Sigmoid colon (tissue), 7 donors: Measurements from ENCODE around the gene BHLHE41. TPM values are rescaled to one million over a fixed set of nuclear protein-coding genes. Genes with fewer than 3 reads are reported as not detected.
A peak's percentile ranks its signal among the peaks of the same experiment; 100 is the strongest.

Experiments used
- DNase-seq: peaks from one replicate; pipeline ENCODE4 v3.0.0-alpha.2; 2019
- H3K27ac ChIP-seq, 4 donors: fragments of 200-600 bp; sonication (generic); one replicate each; pipeline ENCODE4 v1.5.1; 2016 to 2019; ENCODE audit warnings: mild to moderate bottlenecking in 1 of 4
- H3K27me3 ChIP-seq, 3 donors: fragments of 200-600 bp; sonication (generic); one replicate each; pipeline ENCODE4 v1.5.1; 2019; ENCODE audit warnings: mild to moderate bottlenecking in 1 of 3
- H3K36me3 ChIP-seq, 4 donors: fragments of 200-600 bp; sonication (generic); one replicate each; pipeline ENCODE4 v1.5.1; 2016 to 2019
- H3K4me1 ChIP-seq, 4 donors: fragments of 200-600 bp; sonication (generic); one replicate each; pipeline ENCODE4 v1.5.1; 2017 to 2019
- H3K4me3 ChIP-seq, 4 donors: fragments of 200-600 bp; sonication (generic); one replicate each; pipeline ENCODE4 v1.5.1; 2017 to 2019; ENCODE audit warnings: mild to moderate bottlenecking in 2 of 4, moderate library complexity in 1 of 4
- H3K9me3 ChIP-seq, 4 donors: fragments of 200-600 bp in 3 of 4; sonication (generic) in 3 of 4; one replicate each; pipeline versions ENCODE4 v1.5.1 to v1.6.1; 2013 to 2019
- EP300 ChIP-seq, 4 donors: sonication (generic); formaldehyde crosslinking; IDR thresholded peaks; one replicate each; pipeline ENCODE4 v1.6.1; 2017; ENCODE audit warnings: antibody characterized with exemption in 4 of 4
- POLR2A ChIP-seq, 2 donors: fragments of 450-650 bp; IDR thresholded peaks; one replicate each; pipeline ENCODE4 v1.6.1; 2016; ENCODE audit warnings: antibody characterized with exemption in 2 of 2, mild to moderate bottlenecking in 2 of 2, moderate library complexity in 2 of 2
- POLR2AphosphoS5 ChIP-seq, 4 donors: sonication (generic); formaldehyde crosslinking; IDR thresholded peaks; one replicate each; pipeline ENCODE4 v1.6.1; 2017; ENCODE audit warnings: antibody characterized with exemption in 4 of 4
- WGBS, 2 donors: extraction: QIAGEN DNeasy Blood & Tissue Kit; methylation state at CpG; one replicate each; pipeline ENCODE4 v1.1.7; 2013; 5-methylcytosine and 5-hydroxymethylcytosine counted together
- intact Hi-C: fragments of 100-400 bp; cut with DNase I; formaldehyde crosslinking; loops from one replicate; pipeline ENCODE4 v1.15.1; 2023
- polyA plus RNA-seq, 3 donors: library from polyadenylated mRNA; stranded (reverse); fragments of 200-250 nt; gene quantifications; one replicate each; pipeline ENCODE4 v1.2.3, GENCODE V29; 2013
- total RNA-seq, 4 donors: library from RNA; depleted of rRNA; stranded (reverse); fragments of >200 nt; gene quantifications; one replicate each; pipeline ENCODE4 v1.1.0, GENCODE V29; 2016
- TF ChIP-seq, protein P1 (sequence below), 4 experiments: fragments of 450-650 bp in 3 of 4; fragments of 200-600 bp in 1 of 4; IDR thresholded peaks; one replicate each; pipeline ENCODE4 v1.5.1; 2016 to 2019; ENCODE audit warnings: antibody characterized with exemption in 4 of 4, mild to moderate bottlenecking in 3 of 4, moderate library complexity in 2 of 4
- donor health status: healthy with polysubstance abuse.
- donor health status: Bipolar disorder and iron deficiency.
- donor health status: healthy.

The BHLHE41 gene
- total and polyA plus RNA-seq, 7 donors, result 3.9 to 12.6 (median 6.2) TPM

DNA sequence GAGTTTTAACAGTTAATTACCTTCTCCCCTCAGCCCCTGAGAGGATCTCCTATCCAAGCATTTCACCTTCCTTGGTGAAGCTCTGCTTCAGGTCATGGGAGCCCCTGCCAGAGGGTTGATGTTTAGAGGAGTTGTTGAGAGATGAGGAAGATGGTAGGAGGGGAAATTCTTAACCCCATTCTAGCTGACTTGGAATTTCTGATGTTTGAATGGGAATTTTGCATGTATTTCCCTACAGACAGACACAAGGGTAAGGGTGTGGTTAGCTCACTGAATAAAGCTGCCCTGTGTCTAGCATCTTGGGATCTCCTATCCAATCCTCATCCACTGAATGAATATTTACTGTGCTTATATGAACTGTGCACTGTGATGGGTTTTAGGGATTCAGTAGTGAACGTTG, 7.1 kb upstream of the BHLHE41 start:
- 84 to 85% methylated on average over 1 of the region's 1 CpG for WGBS, 2 donors

DNA sequence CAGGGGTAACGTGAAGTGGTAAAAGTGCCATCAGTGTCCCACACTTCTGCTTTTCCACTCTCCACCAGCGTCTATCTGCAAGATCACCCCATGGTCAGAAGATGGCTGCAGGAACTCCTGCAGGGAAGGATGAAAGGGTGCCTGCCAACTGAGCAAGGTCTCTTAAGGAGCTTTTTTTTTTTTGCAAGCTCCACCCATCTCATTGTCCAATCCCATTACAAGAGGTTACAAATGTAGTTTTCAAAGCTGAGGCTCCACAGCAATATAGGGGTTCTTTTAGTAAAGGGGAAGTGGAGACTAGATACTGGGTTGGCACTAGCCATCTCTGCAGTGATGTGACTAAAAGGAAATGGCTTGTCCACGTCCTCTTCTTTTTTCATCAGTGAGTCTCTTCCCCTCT, 5.9 kb upstream of the BHLHE41 start:
- no peak for TF ChIP-seq EP300 (IDR thresholded peaks at IDR 0.05)
- TF ChIP-seq, protein P1, sequence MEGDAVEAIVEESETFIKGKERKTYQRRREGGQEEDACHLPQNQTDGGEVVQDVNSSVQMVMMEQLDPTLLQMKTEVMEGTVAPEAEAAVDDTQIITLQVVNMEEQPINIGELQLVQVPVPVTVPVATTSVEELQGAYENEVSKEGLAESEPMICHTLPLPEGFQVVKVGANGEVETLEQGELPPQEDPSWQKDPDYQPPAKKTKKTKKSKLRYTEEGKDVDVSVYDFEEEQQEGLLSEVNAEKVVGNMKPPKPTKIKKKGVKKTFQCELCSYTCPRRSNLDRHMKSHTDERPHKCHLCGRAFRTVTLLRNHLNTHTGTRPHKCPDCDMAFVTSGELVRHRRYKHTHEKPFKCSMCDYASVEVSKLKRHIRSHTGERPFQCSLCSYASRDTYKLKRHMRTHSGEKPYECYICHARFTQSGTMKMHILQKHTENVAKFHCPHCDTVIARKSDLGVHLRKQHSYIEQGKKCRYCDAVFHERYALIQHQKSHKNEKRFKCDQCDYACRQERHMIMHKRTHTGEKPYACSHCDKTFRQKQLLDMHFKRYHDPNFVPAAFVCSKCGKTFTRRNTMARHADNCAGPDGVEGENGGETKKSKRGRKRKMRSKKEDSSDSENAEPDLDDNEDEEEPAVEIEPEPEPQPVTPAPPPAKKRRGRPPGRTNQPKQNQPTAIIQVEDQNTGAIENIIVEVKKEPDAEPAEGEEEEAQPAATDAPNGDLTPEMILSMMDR (IDR thresholded peaks at IDR 0.05), result no peak
- no peak for TF ChIP-seq POLR2AphosphoS5 (IDR thresholded peaks at IDR 0.05)
- no peak for TF ChIP-seq POLR2A (IDR thresholded peaks at IDR 0.05)
- Histone ChIP-seq H3K36me3 (no peaks in the 10 kb centered on the region), H3K9me3 (no peaks in the 10 kb centered on the region), H3K27me3 (no peaks in the 10 kb centered on the region), H3K27ac (no peak overlapping the region), H3K4me1 (peaks cover 0 to 18% (median 8%) of the 10 kb centered on the region in 4 donors), H3K4me3 (no peak overlapping the region)
- DNase-seq, result no peak
- WGBS, 2 donors, result 56 to 79% methylated on average over 3 of the region's 3 CpGs
- intact Hi-C loops, result no loop called here

More for the DNA sequence above, 7.1 kb upstream of the BHLHE41 start:
- no peak for DNase-seq
- Histone ChIP-seq H3K27me3 (no peaks in the 10 kb centered on the region), H3K4me3 (no peak overlapping the region), H3K9me3 (no peaks in the 10 kb centered on the region), H3K36me3 (no peaks in the 10 kb centered on the region), H3K4me1 (peaks cover 0 to 15% (median 6%) of the 10 kb centered on the region in 4 donors), H3K27ac (no peak overlapping the region)
- intact Hi-C loops, result no loop called here
- TF ChIP-seq, protein P1 (IDR thresholded peaks at IDR 0.05), result no peak
- TF ChIP-seq POLR2AphosphoS5 (IDR thresholded peaks at IDR 0.05), result no peak
- no peak for TF ChIP-seq EP300 (IDR thresholded peaks at IDR 0.05)

DNA sequence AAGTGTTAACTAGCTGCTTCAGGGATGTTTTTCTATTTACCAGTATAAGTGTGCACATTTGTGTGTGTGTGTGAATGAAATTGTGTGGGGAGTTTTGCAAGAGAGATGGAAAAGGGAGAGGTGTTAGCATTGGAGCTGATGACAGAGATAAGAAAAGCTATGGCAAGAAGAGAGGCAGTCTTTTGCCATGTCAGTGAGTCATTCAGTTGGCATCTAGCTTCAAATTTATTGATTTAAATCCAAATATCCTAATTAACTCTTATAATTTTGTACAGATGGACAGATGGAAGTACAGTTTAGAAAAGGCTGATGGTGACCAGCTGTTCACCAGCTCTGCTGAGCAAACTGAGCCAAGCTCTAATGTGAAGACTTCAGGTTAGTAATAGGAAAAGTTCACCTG, 3.3 kb upstream of the BHLHE41 start:
- TF ChIP-seq POLR2A (IDR thresholded peaks at IDR 0.05), result no peak
- TF ChIP-seq EP300 (IDR thresholded peaks at IDR 0.05), result no peak
- TF ChIP-seq, protein P1 (IDR thresholded peaks at IDR 0.05), result no peak
- no peak for TF ChIP-seq POLR2AphosphoS5 (IDR thresholded peaks at IDR 0.05)
- no peaks in the 10 kb centered on the region for H3K27me3 ChIP-seq
- H3K4me3 ChIP-seq, result no peak overlapping the region
- intact Hi-C loops, result loop anchor here (5.0 to 10.0 kb wide), 2 partner anchors 97 to 394 kb away; no protein-coding TSS in a partner anchor
- peaks cover 0 to 24% (median 17%) of the 10 kb centered on the region in 4 donors for H3K4me1 ChIP-seq
- H3K27ac ChIP-seq, result no peak overlapping the region
- DNase-seq, result no peak
- H3K36me3 ChIP-seq, result no peaks in the 10 kb centered on the region
- H3K9me3 ChIP-seq, result no peaks in the 10 kb centered on the region

DNA sequence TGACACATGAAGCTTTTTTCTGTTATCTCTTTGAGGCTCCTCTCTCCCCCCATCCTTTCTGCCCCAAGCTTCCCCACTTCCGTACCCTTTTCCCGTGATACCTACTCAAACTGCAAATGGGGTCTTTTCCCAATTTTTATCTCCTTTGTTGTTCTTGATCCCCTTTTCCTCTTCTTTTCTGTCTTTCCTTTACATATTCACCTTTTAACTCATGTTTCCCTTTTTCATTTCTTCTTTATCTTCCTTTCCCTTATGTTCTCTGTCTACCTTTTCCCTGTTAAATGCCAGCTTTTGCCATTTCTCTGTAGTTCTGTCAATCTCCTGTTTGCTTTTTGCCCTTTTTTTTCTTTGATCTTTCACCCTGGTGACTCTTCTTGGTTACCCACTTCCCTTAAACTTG, 2.6 kb upstream of the BHLHE41 start:
- intact Hi-C loops, result loop anchor here (2.0 to 10.0 kb wide), 4 partner anchors 69 to 395 kb away; no protein-coding TSS in a partner anchor
- peak overlapping the region; percentile 95 to 99 (median 98) for H3K27ac ChIP-seq

More for the DNA sequence above, 2.6 kb upstream of the BHLHE41 start:
- Histone ChIP-seq H3K27me3 (no peaks in the 10 kb centered on the region), H3K4me3 (no peak overlapping the region), H3K36me3 (no peaks in the 10 kb centered on the region), H3K9me3 (no peaks in the 10 kb centered on the region), H3K4me1 (peaks cover 0 to 24% (median 17%) of the 10 kb centered on the region in 4 donors)
- DNase-seq, result no peak
- 83 to 95% methylated on average over 2 of the region's 2 CpGs for WGBS, 2 donors
- TF ChIP-seq POLR2AphosphoS5 (IDR thresholded peaks at IDR 0.05), result no peak
- no peak for TF ChIP-seq POLR2A (IDR thresholded peaks at IDR 0.05)
- TF ChIP-seq, protein P1 (IDR thresholded peaks at IDR 0.05), result no peak
- TF ChIP-seq EP300 (IDR thresholded peaks at IDR 0.05), result no peak
